ENCODE results near the gene GFOD1.

The GFOD1 gene

GRCh38 chr6:13474360-13474759 lies 13.0 kb downstream of the GFOD1 start:
- no peak for DNase-seq (ENCODE audit: low read depth in 1 of 2, low spot score in 1 of 2)
- in situ Hi-C loops (cut with HindIII; ENCODE audit: low pct_unique_long_range_greater_than_20kb, low sequenced_read_pairs) = no loop called here

GRCh38 chr6:13473768-13474165 lies 13.6 kb downstream of the GFOD1 start:
- in situ Hi-C loops (cut with HindIII; ENCODE audit: low pct_unique_long_range_greater_than_20kb, low sequenced_read_pairs) = no loop called here
- DNase-seq (ENCODE audit: low read depth in 1 of 2, low spot score in 1 of 2) = no peak
- TF ChIP-seq JUND (IDR thresholded peaks at IDR 0.05; ENCODE audit: low read depth) = no peak

More at GRCh38 chr6:13474360-13474759, 13.0 kb downstream of the GFOD1 start:
- no peak for TF ChIP-seq JUND (IDR thresholded peaks at IDR 0.05; ENCODE audit: low read depth)

- TF ChIP-seq JUND (IDR thresholded peaks at IDR 0.05; ENCODE audit: low read depth) = no peak
- in situ Hi-C loops (cut with HindIII; ENCODE audit: low pct_unique_long_range_greater_than_20kb, low sequenced_read_pairs) = no loop called here
- no peak for DNase-seq (ENCODE audit: low read depth in 1 of 2, low spot score in 1 of 2)
Measured at GRCh38 chr6:13472976-13473767, 14.2 kb downstream of the GFOD1 start.

GRCh38 chr6:13472099-13472498 lies 15.3 kb downstream of the GFOD1 start:
- TF ChIP-seq JUND (IDR thresholded peaks at IDR 0.05; ENCODE audit: low read depth) = no peak
- no peak for DNase-seq (ENCODE audit: low read depth in 1 of 2, low spot score in 1 of 2)
- in situ Hi-C loops (cut with HindIII; ENCODE audit: low pct_unique_long_range_greater_than_20kb, low sequenced_read_pairs) = no loop called here

GRCh38 chr6:13471184-13471583 lies 16.2 kb downstream of the GFOD1 start:
- no peak for TF ChIP-seq JUND (IDR thresholded peaks at IDR 0.05; ENCODE audit: low read depth)
- in situ Hi-C loops (cut with HindIII; ENCODE audit: low pct_unique_long_range_greater_than_20kb, low sequenced_read_pairs) = no loop called here
- no peak for DNase-seq (ENCODE audit: low read depth in 1 of 2, low spot score in 1 of 2)

GRCh38 chr6:13470238-13471140 lies 16.9 kb downstream of the GFOD1 start:
- in situ Hi-C loops (cut with HindIII; ENCODE audit: low pct_unique_long_range_greater_than_20kb, low sequenced_read_pairs) = no loop called here
- TF ChIP-seq JUND (IDR thresholded peaks at IDR 0.05; ENCODE audit: low read depth) = no peak
- DNase-seq (ENCODE audit: low read depth in 1 of 2, low spot score in 1 of 2) = no peak

GRCh38 chr6:13469693-13470092 lies 17.7 kb downstream of the GFOD1 start:
- no peak for TF ChIP-seq JUND (IDR thresholded peaks at IDR 0.05; ENCODE audit: low read depth)
- in situ Hi-C loops (cut with HindIII; ENCODE audit: low pct_unique_long_range_greater_than_20kb, low sequenced_read_pairs) = no loop called here
- DNase-seq (ENCODE audit: low read depth in 1 of 2, low spot score in 1 of 2) = no peak

- no peak for DNase-seq (ENCODE audit: low read depth in 1 of 2, low spot score in 1 of 2)
- in situ Hi-C loops (cut with HindIII; ENCODE audit: low pct_unique_long_range_greater_than_20kb, low sequenced_read_pairs) = no loop called here
Measured at GRCh38 chr6:13468839-13469238, 18.6 kb downstream of the GFOD1 start.

GRCh38 chr6:13467216-13467600 lies 20.2 kb downstream of the GFOD1 start:
- no peak for TF ChIP-seq JUND (IDR thresholded peaks at IDR 0.05; ENCODE audit: low read depth)
- in situ Hi-C loops (cut with HindIII; ENCODE audit: low pct_unique_long_range_greater_than_20kb, low sequenced_read_pairs) = no loop called here
- DNase-seq (ENCODE audit: low read depth in 1 of 2, low spot score in 1 of 2) = no peak

More at GRCh38 chr6:13468839-13469238, 18.6 kb downstream of the GFOD1 start:
- no peak for TF ChIP-seq JUND (IDR thresholded peaks at IDR 0.05; ENCODE audit: low read depth)

- no peak for DNase-seq (ENCODE audit: low read depth in 1 of 2, low spot score in 1 of 2)
- in situ Hi-C loops (cut with HindIII; ENCODE audit: low pct_unique_long_range_greater_than_20kb, low sequenced_read_pairs) = no loop called here
- no peak for TF ChIP-seq JUND (IDR thresholded peaks at IDR 0.05; ENCODE audit: low read depth)
Measured at GRCh38 chr6:13466304-13467215, 20.8 kb downstream of the GFOD1 start.

- in situ Hi-C loops (cut with HindIII; ENCODE audit: low pct_unique_long_range_greater_than_20kb, low sequenced_read_pairs) = no loop called here
- TF ChIP-seq JUND (IDR thresholded peaks at IDR 0.05; ENCODE audit: low read depth) = no peak
Measured at GRCh38 chr6:13465734-13466133, 21.7 kb downstream of the GFOD1 start.

GRCh38 chr6:13463941-13464340 lies 23.5 kb downstream of the GFOD1 start:
- no peak for DNase-seq (ENCODE audit: low read depth in 1 of 2, low spot score in 1 of 2)
- in situ Hi-C loops (cut with HindIII; ENCODE audit: low pct_unique_long_range_greater_than_20kb, low sequenced_read_pairs) = no loop called here
- no peak for TF ChIP-seq JUND (IDR thresholded peaks at IDR 0.05; ENCODE audit: low read depth)

More at GRCh38 chr6:13465734-13466133, 21.7 kb downstream of the GFOD1 start:
- DNase-seq (ENCODE audit: low read depth in 1 of 2, low spot score in 1 of 2) = no peak
